Endothelial cell of umbilical vein (primary cell): Measurements from ENCODE around the gene MSH5. TPM values are rescaled to one million over a fixed set of nuclear protein-coding genes. Genes with fewer than 3 reads are reported as not detected.

Experiments used
- BruUV-seq: library from RNA; stranded (reverse); fragments of 400-500 nt; replicated peaks from 2 replicates; lab custom pipeline; 2021; lab: Mats Ljungman, UMichigan
- CTCF ChIA-PET: fragments of 300-600, 350-600 bp; sonication (Branson Sonifier 250); formaldehyde crosslinking; loops from one replicate; lab custom pipeline; 2021; ENCODE audit warnings: antibody characterized with exemption, inconsistent platforms; lab: Charles Lee
- POLR2A ChIA-PET: fragments of 300-600, 350-600 bp; sonication (Branson Sonifier 250); formaldehyde crosslinking; loops from one replicate; lab custom pipeline; 2021; ENCODE audit warnings: antibody characterized with exemption, inconsistent platforms; lab: Charles Lee
- DNase-seq: peaks from one replicate; pipeline ENCODE4 v3.0.0-alpha.2; 2011; ENCODE audit warnings: low read depth, low spot score
- FAIRE-seq: peaks from 2 replicates; lab custom pipeline; 2011; peaks lifted over from hg19 to GRCh38; lab: Jason Lieb, UNC
- H2AFZ ChIP-seq: 2 replicates; pipeline ENCODE4 v1.6.0; 2012; ENCODE audit warnings: low read depth, low read length, control low read depth, inconsistent platforms
- H3K27ac ChIP-seq: 2 replicates; pipeline ENCODE4 v1.5.1; 2011; ENCODE audit warnings: low read depth, mild to moderate bottlenecking, control low read depth, low read length, moderate library complexity; ENCODE audit not compliant: insufficient read depth
- H3K27me3 ChIP-seq, 2 experiments: 2 replicates each; pipeline versions ENCODE4 v1.6.0 to v1.6.1; 2011; ENCODE audit warnings: low read length in 2 of 2, mixed read lengths in 1 of 2; ENCODE audit not compliant: control insufficient read depth in 2 of 2, insufficient read depth in 2 of 2
- H3K36me3 ChIP-seq, 2 experiments: 2 replicates in 1 of 2; 3 replicates in 1 of 2; pipeline ENCODE4 v1.5.1; 2011; ENCODE audit warnings: low read length in 2 of 2, mild to moderate bottlenecking in 1 of 2, moderate library complexity in 1 of 2; ENCODE audit not compliant: control insufficient read depth in 2 of 2, insufficient read depth in 2 of 2; ENCODE audit errors: extremely low read depth in 1 of 2
- H3K4me1 ChIP-seq: 3 replicates; pipeline ENCODE4 v1.5.1; 2011; ENCODE audit warnings: mild to moderate bottlenecking, low read length; ENCODE audit not compliant: control insufficient read depth, insufficient read depth; ENCODE audit errors: extremely low read depth
- H3K4me2 ChIP-seq: 2 replicates; pipeline ENCODE4 v1.6.1; 2011; ENCODE audit warnings: low read length, control low read depth, mixed read lengths; ENCODE audit not compliant: insufficient read depth
- H3K4me3 ChIP-seq, 3 experiments: fragments of 200-600 bp in 1 of 3; sonication (generic), shearing (Covaris generic) in 1 of 3; replicated peaks in 1 of 3; 2 replicates each; pipeline ENCODE4 v1.5.1; 2011 to 2016; ENCODE audit warnings: control low read depth in 3 of 3, low read length in 3 of 3, mild to moderate bottlenecking in 2 of 3, inconsistent platforms in 1 of 3, low read depth in 1 of 3, moderate library complexity in 1 of 3; ENCODE audit not compliant: insufficient read depth in 1 of 3
- H3K79me2 ChIP-seq: 2 replicates; pipeline ENCODE4 v1.6.0; 2012; ENCODE audit warnings: low read length, inconsistent platforms; ENCODE audit not compliant: control insufficient read depth, insufficient read depth
- H3K9ac ChIP-seq: replicated peaks from 2 replicates; pipeline ENCODE3; 2011; ENCODE audit warnings: low read length, control low read depth; ENCODE audit not compliant: insufficient read depth; ENCODE audit errors: extremely low read depth
- H3K9me1 ChIP-seq: replicated peaks from 3 replicates; pipeline ENCODE4 v1.6.0; 2011; ENCODE audit warnings: mild to moderate bottlenecking, low read length; ENCODE audit not compliant: control insufficient read depth, insufficient read depth; ENCODE audit errors: extremely low read depth
- H3K9me3 ChIP-seq: replicated peaks from 2 replicates; pipeline ENCODE4 v1.5.1; 2012; ENCODE audit warnings: low read length, inconsistent platforms; ENCODE audit not compliant: control insufficient read depth, insufficient read depth
- H4K20me1 ChIP-seq: replicated peaks from 2 replicates; pipeline ENCODE3; 2011; ENCODE audit warnings: mild to moderate bottlenecking, low read length; ENCODE audit not compliant: control insufficient read depth, insufficient read depth; ENCODE audit errors: extremely low read depth
- EZH2 ChIP-seq: IDR thresholded peaks from 2 replicates; pipeline ENCODE4 v1.6.1; 2012; ENCODE audit warnings: borderline replicate concordance, low read depth, mild to moderate bottlenecking, moderate library complexity, low read length, inconsistent platforms; ENCODE audit not compliant: severe bottlenecking
- FOS ChIP-seq: IDR thresholded peaks from 2 replicates; pipeline ENCODE4 v1.6.1; 2011; ENCODE audit warnings: mild to moderate bottlenecking, low read length, moderate library complexity, borderline replicate concordance; ENCODE audit not compliant: insufficient read depth
- GATA2 ChIP-seq: IDR thresholded peaks from 2 replicates; pipeline ENCODE4 v1.7.0; 2011; ENCODE audit warnings: low read depth, mild to moderate bottlenecking, moderate library complexity, mixed read lengths, low read length; ENCODE audit not compliant: insufficient read length, insufficient read depth
- JUN ChIP-seq: IDR thresholded peaks from 2 replicates; pipeline ENCODE4 v1.6.1; 2011; ENCODE audit warnings: borderline replicate concordance, low read depth; ENCODE audit not compliant: insufficient read length, insufficient read depth
- MYC ChIP-seq: IDR thresholded peaks from one replicate; pipeline ENCODE4 v1.6.1; 2011; ENCODE audit warnings: mild to moderate bottlenecking, low read depth, low read length
- POLR2A ChIP-seq: IDR thresholded peaks from 2 replicates; pipeline ENCODE4 v1.6.1; 2012; ENCODE audit warnings: low read depth, mild to moderate bottlenecking, control low read depth, low read length
- POLR2AphosphoS5 ChIP-seq: IDR thresholded peaks from 2 replicates; pipeline ENCODE4 v1.6.1; 2012; ENCODE audit warnings: low read depth, mild to moderate bottlenecking, control low read depth, low read length, moderate library complexity; ENCODE audit not compliant: insufficient read depth
- dilution Hi-C: fragments of 300-500 bp; cut with MboI; formaldehyde crosslinking; loops from one replicate; pipeline ENCODE4 v1.15.0; 2019; ENCODE audit warnings: low sequenced_read_pairs; ENCODE audit not compliant: extremely low pct_ligation_motif_present
- intact Hi-C: fragments of 100-400 bp; cut with micrococcal nuclease; formaldehyde crosslinking; loops from one replicate; pipeline ENCODE4 v1.10.0; 2022
- polyA plus RNA-seq, 4 experiments: library from polyadenylated mRNA; depleted of rRNA in 3 of 4; stranded (reverse) in 3 of 4; unstranded in 1 of 4; fragments of >200 nt; gene quantifications; 2 replicates each; pipeline versions ENCODE4 v1.2.1 to v1.2.3, GENCODE V29; 2011 to 2012; ENCODE audit warnings: missing spikeins in 1 of 4
- total RNA-seq: library from RNA; stranded (reverse); gene quantifications from 2 replicates; pipeline ENCODE4 v1.2.3, GENCODE V29; 2021
- TF ChIP-seq, protein P1 (sequence below): IDR thresholded peaks from 2 replicates; pipeline ENCODE4 v1.6.1; 2011; ENCODE audit not compliant: insufficient read depth, insufficient read length
- TF ChIP-seq, protein P2 (sequence below), 2 donors: IDR thresholded peaks; 1 replicate in 1 of 2; 2 replicates in 1 of 2; pipeline ENCODE4 v1.5.1; 2011; ENCODE audit warnings: low read length in 2 of 2, mild to moderate bottlenecking in 2 of 2, moderate library complexity in 2 of 2, control low read depth in 1 of 2, inconsistent platforms in 1 of 2, low read depth in 1 of 2; ENCODE audit not compliant: insufficient read depth in 1 of 2; ENCODE audit errors: extremely low read depth in 1 of 2

Gene MSH5
- total and polyA plus RNA-seq, 2 donors (not counting 3 experiments of a cell fraction or from before 2014, with no cell fraction given) = 27.1 to 43.8 TPM

DNA sequence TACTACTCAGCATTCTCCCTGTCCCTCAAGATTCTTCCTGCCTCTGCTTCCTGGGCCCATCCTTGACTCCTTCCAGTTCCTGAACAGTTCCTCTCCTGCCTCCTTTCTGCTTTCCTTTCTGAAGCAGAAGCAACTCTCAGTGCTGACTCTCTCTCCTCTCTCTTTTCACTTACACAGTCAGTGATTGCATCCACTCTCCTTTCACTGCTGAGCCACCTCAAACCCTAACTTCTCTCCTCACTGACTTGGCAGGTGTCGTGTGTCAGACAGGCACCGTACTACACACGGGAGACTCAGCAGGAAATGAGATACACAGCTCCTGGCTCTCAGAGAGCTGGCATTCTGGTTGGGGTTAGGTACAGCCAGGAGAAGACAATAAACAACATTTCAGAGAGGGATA lies 42.2 kb upstream of the MSH5 start:
- TF ChIP-seq POLR2AphosphoS5 = no peak
- TF ChIP-seq GATA2 = no peak
- no peak for TF ChIP-seq JUN
- no peak for TF ChIP-seq POLR2A
- TF ChIP-seq EZH2 = no peak
- TF ChIP-seq FOS = no peak
- TF ChIP-seq, protein P1, sequence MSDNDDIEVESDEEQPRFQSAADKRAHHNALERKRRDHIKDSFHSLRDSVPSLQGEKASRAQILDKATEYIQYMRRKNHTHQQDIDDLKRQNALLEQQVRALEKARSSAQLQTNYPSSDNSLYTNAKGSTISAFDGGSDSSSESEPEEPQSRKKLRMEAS = no peak
- TF ChIP-seq, protein P2, sequence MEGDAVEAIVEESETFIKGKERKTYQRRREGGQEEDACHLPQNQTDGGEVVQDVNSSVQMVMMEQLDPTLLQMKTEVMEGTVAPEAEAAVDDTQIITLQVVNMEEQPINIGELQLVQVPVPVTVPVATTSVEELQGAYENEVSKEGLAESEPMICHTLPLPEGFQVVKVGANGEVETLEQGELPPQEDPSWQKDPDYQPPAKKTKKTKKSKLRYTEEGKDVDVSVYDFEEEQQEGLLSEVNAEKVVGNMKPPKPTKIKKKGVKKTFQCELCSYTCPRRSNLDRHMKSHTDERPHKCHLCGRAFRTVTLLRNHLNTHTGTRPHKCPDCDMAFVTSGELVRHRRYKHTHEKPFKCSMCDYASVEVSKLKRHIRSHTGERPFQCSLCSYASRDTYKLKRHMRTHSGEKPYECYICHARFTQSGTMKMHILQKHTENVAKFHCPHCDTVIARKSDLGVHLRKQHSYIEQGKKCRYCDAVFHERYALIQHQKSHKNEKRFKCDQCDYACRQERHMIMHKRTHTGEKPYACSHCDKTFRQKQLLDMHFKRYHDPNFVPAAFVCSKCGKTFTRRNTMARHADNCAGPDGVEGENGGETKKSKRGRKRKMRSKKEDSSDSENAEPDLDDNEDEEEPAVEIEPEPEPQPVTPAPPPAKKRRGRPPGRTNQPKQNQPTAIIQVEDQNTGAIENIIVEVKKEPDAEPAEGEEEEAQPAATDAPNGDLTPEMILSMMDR (IDR thresholded peaks at IDR 0.05; ENCODE audit: extremely low read depth in 1 of 2, insufficient read depth in 1 of 2, low read depth in 1 of 2, low read length in 2 of 2) = no peak
- TF ChIP-seq MYC = no peak
- no peaks in the 10 kb centered on the region for H4K20me1 ChIP-seq
- H3K27ac ChIP-seq = no peak overlapping the region
- H3K4me1 ChIP-seq = peaks cover 11% of the 10 kb centered on the region
- no peaks in the 10 kb centered on the region for H3K9me3 ChIP-seq
- H3K79me2 ChIP-seq = peaks cover 19% of the 10 kb centered on the region
- no peak for DNase-seq
- ChIA-PET POLR2A (no interaction called here), CTCF (interaction anchor here (1.3 kb wide), 1 partner anchor 16 kb away, joined by 6 read pairs; the partner anchor contains the start of gene LY6G5C)
- H3K27me3 ChIP-seq = no peaks in the 10 kb centered on the region
- no TSS peak for BruUV-seq
- peaks cover 6 to 22% of the 10 kb centered on the region in 2 experiments for H3K36me3 ChIP-seq
- dilution Hi-C loops = no loop called here
- no peaks in the 10 kb centered on the region for H3K9me1 ChIP-seq
- H3K4me2 ChIP-seq = no peak overlapping the region
- H2AFZ ChIP-seq = no peak overlapping the region
- H3K4me3 ChIP-seq = no peak overlapping the region
- intact Hi-C loops = no loop called here
- H3K9ac ChIP-seq = no peak overlapping the region
- no peak for FAIRE-seq
